ENCODE measurements around the gene DCAF4L1.
A peak's percentile ranks its signal among the peaks of the same experiment; 100 is the strongest.

The DCAF4L1 gene

DNA sequence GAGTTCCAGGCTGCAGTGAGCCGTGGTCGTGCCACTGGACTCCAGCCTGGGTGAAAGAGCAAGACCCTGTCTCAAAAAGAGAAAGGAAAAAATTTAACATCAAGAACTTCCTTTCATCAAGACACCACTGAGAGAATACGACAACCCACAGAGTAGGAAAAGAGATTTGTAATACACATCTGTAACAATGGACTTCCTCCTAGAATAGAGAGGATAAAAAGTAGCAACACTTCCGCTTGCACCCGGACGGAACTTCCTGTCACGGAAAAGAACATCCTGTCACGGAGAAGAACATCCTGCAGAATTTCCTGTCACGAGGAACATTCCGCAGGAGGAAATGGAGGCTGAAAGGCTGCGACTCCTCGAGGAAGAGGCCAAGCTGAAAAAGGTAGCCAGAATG is at the start of gene DCAF4L1:
DCAF4L1 (plus strand) TSS at position 301 of the 400 bp plus-strand sequence; CDS start at position 338, 37 bp downstream.
- DNase-seq (ENCODE audit: low spot score): no peak
- no peak for FAIRE-seq

DNA sequence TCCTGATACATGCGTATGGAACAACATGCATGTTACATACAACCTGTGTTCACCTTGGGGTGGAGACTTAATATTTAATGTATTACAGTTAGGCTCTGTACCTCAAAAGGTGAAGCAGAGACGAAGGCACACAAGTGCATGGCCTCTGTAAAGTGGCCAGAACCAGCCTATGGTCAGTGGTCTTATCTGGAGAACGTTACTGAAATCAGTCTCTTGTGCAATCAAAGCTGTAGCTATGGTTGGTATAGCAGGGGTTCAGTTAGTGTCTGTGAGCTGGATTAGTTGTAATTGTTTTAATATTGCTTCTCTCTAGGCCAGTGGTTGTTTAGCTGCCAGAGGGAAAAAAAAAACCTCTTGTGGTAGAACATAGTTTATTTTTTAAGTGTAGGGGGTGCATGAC is 48.6 kb upstream of the DCAF4L1 start:
- FAIRE-seq: no peak

DNA sequence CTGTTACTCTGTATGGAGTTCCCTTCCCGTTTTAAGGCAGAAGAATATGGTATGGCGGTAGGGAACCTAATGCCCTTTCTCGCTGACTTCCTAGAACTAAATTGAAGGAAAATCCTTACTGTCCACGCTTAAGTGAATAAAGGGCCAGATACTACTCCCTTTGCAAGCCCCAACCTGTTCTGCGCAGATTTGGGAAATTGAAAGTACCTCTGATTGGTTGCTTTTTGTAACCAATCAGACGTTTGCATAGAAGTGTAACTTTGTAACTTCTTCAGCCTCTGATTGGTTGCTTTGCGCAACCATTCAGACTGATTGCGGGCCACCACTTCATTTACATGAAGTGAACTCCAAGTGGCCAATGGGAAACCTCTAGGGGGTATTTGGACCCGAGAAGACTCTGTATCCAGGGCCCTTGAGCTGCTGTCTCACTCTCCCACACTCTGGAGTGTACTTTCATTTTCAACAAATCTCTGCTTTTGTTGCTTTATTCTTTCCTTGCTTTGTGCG is 47.5 kb upstream of the DCAF4L1 start:
- no peak for FAIRE-seq
- DNase-seq (ENCODE audit: low spot score): no peak

More for the DNA sequence above, 48.6 kb upstream of the DCAF4L1 start:
- DNase-seq (ENCODE audit: low spot score): no peak

DNA sequence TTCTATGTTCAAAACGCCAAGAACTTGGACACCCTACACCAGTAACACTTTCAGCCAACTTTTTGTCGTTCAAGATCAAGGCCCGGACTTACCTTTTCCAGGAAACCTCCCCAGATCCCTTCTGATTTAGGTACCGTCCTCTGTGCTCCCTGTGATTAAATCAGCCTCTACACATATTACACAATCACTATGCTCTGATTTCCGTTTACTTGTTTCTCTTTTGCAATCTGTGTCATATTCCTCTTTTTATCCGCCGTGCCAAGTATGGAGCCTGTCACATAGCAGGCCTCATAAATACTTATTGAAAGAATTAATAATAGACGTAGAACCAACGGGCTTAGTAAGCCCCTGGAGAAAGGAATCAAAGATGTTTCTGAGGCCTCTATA is 47.0 kb upstream of the DCAF4L1 start:
- no peak for FAIRE-seq

DNA sequence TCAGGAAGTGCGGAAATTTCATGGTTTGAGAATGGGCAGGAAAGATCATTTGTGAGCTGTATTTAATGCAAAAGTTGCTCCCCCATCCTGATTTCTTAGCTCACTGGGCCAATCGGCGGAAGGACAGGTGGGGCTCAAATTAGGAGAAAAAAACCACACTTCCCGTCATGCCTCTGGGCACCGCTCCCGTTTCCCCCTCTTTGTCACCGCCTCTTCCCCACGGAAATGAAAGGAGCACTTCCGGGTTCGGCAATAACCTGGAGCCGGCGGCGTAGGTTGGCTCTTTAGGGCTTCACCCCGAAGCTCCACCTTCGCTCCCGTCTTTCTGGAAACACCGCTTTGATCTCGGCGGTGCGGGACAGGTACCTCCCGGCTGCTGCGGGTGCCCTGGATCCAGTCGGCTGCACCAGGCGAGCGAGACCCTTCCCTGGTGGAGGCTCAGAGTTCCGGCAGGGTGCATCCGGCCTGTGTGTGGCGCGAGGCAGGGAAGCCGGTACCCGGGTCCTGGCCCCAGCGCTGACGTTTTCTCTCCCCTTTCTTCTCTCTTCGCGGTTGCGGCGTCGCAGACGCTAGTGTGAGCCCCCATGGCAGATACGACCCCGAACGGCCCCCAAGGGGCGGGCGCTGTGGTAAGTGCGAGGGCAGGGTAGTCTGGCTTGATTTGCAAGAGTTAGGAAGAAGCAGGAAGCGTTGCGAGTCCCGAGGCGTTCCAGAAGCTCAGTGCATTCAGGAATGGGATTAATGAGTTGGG is 46.5 kb upstream of the DCAF4L1 start, which contains the start of gene TMEM33:
TMEM33 (plus strand) TSS at position 529 of the 751 bp plus-strand sequence; CDS start at position 585, 56 bp downstream.
- FAIRE-seq: peak; percentile 50
- DNase-seq (ENCODE audit: low spot score): peak; percentile 70

More for the DNA sequence above, 47.0 kb upstream of the DCAF4L1 start:
- DNase-seq (ENCODE audit: low spot score): no peak

DNA sequence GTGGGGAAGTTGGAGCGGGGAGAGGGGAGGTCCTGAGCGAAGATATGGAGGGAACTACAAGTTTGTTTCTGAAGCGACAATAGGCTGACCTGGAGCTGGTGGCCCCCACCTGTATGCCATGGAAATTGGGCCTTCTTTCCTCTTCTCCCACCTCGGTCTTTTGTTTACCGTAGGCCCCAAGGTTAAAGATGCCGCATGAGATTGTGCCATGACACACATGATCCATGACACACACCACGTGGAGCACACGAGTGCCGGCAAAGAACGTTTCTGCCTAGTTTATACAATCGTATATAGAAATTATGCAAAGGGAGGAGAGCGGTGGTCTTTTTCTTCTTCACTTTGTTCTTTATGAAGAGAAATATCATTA is 45.9 kb upstream of the DCAF4L1 start:
- DNase-seq (ENCODE audit: low spot score): no peak
- FAIRE-seq: no peak

DNA sequence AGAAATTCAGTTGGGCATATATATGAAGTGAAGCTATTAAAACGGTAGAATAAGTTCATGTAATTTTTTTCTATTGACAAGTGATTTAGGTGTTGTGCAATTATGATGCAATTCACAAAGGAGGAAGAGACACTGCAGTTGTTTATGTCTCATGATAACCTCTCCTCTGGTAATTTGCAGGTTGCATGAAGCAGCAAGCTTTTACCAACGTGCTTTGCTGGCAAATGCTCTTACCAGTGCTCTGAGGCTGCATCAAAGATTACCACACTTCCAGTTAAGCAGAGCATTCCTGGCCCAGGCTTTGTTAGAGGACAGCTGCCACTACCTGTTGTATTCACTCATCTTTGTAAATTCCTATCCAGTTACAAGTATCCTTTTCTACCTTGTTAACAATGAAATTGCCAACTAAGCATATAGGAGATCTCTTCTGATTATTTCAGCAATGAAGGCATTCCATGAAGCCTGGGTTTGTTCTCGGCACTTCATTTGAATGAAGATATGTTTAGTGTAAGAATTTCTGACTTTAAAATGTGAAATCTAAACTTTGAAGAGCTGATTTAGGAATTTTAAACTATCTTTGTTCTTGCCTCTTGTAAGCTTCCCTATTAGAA is 42.4 kb upstream of the DCAF4L1 start:
- DNase-seq (ENCODE audit: low spot score): no peak
- FAIRE-seq: no peak

- FAIRE-seq (no peak), DNase-seq (ENCODE audit: low spot score) (no peak)
Measured at GRCh38 chr4:41940834-41941233, 40.7 kb upstream of the DCAF4L1 start.

GRCh38 chr4:41943506-41943905 is 38.0 kb upstream of the DCAF4L1 start:
- FAIRE-seq (no peak), DNase-seq (ENCODE audit: low spot score) (no peak)

DNA sequence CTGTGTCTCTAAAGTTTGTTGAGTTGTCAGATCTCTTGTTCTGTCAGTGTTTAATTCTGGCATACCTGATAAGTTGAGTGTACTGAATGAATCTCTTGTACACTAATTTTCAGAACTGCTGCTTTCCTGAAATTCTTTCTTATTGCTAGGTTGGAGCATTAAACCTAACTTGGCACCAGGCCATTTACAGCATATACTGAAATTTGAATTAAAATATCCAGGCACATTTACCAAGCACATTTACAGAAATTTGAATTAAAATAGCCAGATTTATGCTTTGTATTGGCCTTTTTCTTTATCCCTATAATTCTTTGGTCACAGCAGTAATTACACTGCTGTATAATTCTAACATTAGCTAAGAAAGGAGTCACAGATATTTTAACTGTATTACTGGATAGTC is 37.5 kb upstream of the DCAF4L1 start:
- DNase-seq (ENCODE audit: low spot score): no peak
- no peak for FAIRE-seq

GRCh38 chr4:41949531-41949930 is 32.0 kb upstream of the DCAF4L1 start:
- FAIRE-seq (no peak), DNase-seq (ENCODE audit: low spot score) (no peak)

- DNase-seq (ENCODE audit: low spot score) (no peak), FAIRE-seq (no peak)
Measured at GRCh38 chr4:41957634-41958033, 23.9 kb upstream of the DCAF4L1 start.

DNA sequence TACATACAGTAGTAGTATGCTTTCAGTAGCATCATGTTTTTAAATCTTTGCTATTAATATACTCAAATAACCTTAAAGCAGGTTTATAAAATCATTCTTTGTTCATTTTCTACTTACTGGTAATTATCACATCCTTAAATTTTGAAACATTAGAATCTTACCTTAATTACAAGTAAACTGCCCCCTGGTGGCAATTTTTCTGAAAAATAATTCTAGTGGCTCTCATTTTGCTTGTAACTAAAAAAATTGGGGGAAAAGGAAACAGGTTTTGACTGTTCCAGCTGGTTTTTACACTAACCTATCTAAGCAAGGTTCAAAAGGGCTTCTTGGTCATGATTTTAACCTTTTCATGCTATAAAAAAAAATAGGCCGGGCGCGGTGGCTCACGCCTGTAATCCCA is 18.5 kb upstream of the DCAF4L1 start:
- peak; percentile 57 for FAIRE-seq
- no peak for DNase-seq (ENCODE audit: low spot score)

- no peak for FAIRE-seq
- DNase-seq (ENCODE audit: low spot score): no peak
Measured at GRCh38 chr4:41964401-41964800, 17.2 kb upstream of the DCAF4L1 start.

- no peak for FAIRE-seq
- DNase-seq (ENCODE audit: low spot score): no peak
Measured at GRCh38 chr4:41967392-41967791, 14.2 kb upstream of the DCAF4L1 start.

GRCh38 chr4:41969671-41970070 is 11.9 kb upstream of the DCAF4L1 start:
- DNase-seq (ENCODE audit: low spot score): no peak
- FAIRE-seq: no peak

DNA sequence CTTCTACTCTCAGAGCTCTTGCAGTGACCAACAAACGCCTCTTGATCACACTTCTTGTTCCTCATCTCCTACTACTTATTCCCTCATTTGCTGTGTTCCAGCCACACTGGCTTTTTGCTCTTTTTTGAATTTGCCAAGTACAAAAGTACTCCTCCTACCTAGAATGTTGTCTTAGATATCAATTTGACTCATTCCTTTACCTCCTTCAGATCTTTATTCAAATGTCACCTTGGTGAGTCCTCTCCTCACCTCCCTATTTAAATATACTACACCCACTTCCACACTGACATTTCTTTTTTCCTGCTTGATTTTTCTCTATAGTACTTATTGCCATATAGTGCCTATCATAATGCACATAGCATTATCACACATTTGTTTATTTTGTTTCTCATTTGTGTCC is 6.2 kb upstream of the DCAF4L1 start:
- FAIRE-seq: no peak
- DNase-seq (ENCODE audit: low spot score): no peak

DNA sequence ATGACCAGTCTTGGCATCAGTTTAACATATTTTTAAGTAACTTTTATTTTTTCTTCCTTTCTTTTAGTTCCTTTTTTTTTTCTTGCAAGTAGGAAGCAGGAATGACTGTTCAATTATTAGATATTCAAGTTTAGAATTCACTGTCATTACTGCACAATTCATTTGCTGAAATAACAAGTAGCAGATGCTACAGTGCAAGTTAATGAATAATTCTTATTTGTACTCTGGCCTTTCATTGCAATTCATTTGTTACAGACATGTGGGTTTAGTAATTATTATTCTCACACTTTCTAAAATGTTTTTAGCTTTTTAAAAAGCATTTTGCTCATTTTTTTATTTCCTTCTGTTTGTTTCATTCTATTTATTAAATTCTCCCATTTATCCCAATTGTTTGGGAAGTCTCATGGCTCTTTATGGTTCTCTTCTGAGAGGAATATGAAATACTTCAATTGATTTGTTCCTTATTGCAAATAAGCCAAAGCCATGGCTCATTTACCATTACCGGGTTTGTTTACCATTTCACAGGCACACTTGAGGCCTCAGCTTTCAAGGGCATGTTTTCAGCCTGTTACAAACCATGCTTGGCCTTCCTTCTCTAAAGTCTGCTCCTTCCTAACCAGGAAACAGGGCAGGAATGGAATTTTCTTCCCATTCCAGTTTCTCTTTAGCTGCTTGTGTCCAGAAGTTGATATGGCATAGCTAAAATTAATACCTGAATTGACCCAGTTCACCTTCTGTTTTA is 4.6 kb upstream of the DCAF4L1 start:
- DNase-seq (ENCODE audit: low spot score): no peak
- no peak for FAIRE-seq

DNA sequence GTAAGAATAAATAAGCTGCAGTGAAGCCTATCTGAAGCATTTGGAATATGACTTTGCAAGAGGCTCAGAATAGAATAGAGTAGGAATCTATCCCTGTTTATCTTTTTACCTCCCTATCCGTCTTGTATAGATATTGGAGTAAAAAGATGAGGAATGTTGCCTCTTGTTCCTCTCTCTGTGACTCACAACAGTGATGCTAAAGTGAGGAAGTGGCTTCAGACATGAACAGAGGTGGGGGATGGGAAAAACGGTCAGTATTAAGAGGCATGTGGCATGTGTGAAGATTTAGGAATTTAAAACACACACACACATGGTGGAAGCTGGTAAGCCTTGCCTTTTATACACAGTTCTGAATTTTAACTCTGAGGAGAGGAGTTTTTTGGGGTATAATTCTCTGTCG is 3.8 kb upstream of the DCAF4L1 start:
- FAIRE-seq: no peak
- no peak for DNase-seq (ENCODE audit: low spot score)

DNA sequence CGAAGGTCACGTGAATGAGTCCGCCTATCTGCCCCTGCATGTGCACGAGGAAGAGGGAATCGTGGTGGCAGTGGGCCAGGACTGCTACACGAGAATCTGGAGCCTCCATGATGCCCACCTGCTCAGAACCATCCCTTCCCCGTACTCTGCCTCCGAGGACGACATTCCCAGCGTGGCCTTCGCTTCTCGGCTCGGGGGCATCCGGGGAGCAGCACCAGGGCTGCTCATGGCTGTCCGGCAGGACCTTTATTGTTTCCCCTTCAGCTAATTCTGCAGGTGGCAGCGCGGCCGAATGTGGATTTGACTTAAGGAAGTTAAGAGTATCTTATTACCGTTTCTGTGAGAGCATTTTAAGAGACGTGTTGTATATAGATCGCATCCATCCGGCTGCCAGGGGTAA is 1.2 kb downstream of the DCAF4L1 start:
- FAIRE-seq: no peak
- DNase-seq (ENCODE audit: low spot score): no peak

DNA sequence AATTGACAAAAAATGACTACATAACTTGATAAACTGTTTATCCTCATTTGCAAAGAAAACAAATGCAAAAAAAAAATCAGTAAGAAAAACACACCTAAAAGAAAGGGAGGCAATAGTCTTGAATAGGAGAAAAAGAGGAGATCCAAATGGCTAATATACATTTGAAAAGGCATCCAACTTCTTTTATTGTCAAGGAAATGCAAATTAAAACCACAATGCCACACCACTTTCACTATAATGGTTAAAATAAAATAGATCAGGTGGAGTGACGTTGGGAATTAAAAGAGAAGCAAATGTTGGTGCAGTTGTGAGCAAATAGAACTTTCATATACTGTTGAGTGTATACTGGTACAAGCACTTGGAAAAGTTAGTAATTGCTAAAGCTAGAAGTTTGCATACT is 3.6 kb downstream of the DCAF4L1 start:
- FAIRE-seq (no peak), DNase-seq (ENCODE audit: low spot score) (no peak)

DNA sequence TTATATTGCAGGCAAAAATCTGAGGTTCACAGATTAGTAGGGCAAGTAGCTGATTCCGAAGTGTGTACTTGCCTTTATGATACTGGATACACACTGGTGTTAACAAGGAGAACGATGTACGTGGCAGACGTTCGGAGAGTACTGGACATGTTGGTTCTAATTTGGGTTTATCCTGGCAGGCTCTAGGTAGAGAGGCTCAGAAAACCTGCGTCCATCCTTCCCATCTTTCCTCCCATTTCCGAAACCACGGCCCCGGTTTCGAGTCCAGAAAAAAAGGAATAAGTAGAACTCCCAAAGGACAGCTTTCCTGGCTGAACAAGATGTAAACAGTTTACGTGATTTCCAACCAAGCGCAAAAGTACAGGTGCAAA is 8.4 kb downstream of the DCAF4L1 start:
- DNase-seq (ENCODE audit: low spot score) (no peak), FAIRE-seq (no peak)
